Measurements from ENCODE around the gene KLF16.

DNA sequence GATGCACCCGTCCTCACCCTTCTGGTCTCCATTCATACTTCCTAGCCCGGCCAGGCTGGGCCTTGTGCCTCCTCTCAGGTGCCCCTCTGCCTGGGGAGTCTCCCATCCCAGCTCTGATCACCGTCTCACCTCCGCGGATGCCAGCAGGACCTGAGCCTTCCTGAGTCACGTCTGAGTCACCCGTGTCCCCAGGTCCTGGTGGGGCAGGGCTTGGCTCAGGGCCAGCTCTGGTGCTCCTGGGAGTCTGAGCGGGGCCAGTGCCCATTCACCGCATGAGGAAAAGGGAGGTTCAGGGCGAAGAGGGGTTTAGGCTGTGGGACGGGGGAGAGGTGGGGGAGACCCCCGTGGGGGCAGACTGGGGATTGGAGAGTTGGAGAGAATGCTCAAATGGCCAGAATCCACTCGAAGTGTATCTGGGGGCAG lies 51.9 kb downstream of the KLF16 start:
- TF ChIP-seq CTCF (IDR thresholded peaks at IDR 0.05), result no peak
- no peak for TF ChIP-seq POLR2A (IDR thresholded peaks at IDR 0.05)
